Measurements from ENCODE around the gene C2orf72.

- TF ChIP-seq MYC (IDR thresholded peaks at IDR 0.05; ENCODE audit: low read depth, low read length) (no peak), POLR2A (IDR thresholded peaks at IDR 0.05; ENCODE audit: extremely low read depth, insufficient read length) (no peak)
Observed at GRCh38 chr2:231037731-231038482, 584 bp downstream of the C2orf72 start.

All from NB4 (cell line).